H1 (cell line): Measurements from ENCODE around the gene HSPA4. TPM values are rescaled to one million over a fixed set of nuclear protein-coding genes. Genes with fewer than 3 reads are reported as not detected.

Source experiments
- CTCF ChIA-PET: fragments of 300-600 bp; sonication (Branson Sonifier 250); formaldehyde crosslinking; loops from one replicate; lab custom pipeline; 2021; ENCODE audit not compliant: partially characterized antibody; lab: Charles Lee
- POLR2A ChIA-PET: fragments of 300-600 bp; sonication (Branson Sonifier 250); formaldehyde crosslinking; loops from one replicate; lab custom pipeline; 2021; ENCODE audit warnings: inconsistent platforms; ENCODE audit not compliant: partially characterized antibody; lab: Charles Lee
- DNase-seq, 2 experiments: peaks; one replicate each; pipeline versions ENCODE4 v3.0.0 to v3.0.0-alpha.2; 2010 to 2022; ENCODE audit warnings: low spot score in 2 of 2, low read depth in 1 of 2, mixed read lengths in 1 of 2
- FAIRE-seq: peaks from 2 replicates; lab custom pipeline; 2011; peaks lifted over from hg19 to GRCh38; lab: Jason Lieb, UNC
- H2AFZ ChIP-seq: 2 replicates; pipeline ENCODE4 v1.8.1; 2012; ENCODE audit warnings: low read length, inconsistent platforms
- H2AK5ac ChIP-seq: 2 replicates; pipeline ENCODE4 v1.6.1; 2013; ENCODE audit warnings: low read depth, low read length
- H2BK120ac ChIP-seq: replicated peaks from 2 replicates; pipeline ENCODE3; 2013; ENCODE audit warnings: low read depth, low read length, inconsistent platforms
- H2BK12ac ChIP-seq: 2 replicates; pipeline ENCODE4 v1.6.1; 2013; ENCODE audit warnings: low read depth, low read length
- H2BK15ac ChIP-seq: 2 replicates; pipeline ENCODE4 v1.6.1; 2013; ENCODE audit warnings: low read length
- H2BK20ac ChIP-seq: 2 replicates; pipeline ENCODE4 v1.6.1; 2013; ENCODE audit warnings: low read length
- H2BK5ac ChIP-seq: 2 replicates; pipeline ENCODE4 v1.6.1; 2013; ENCODE audit warnings: low read depth, low read length
- H3K14ac ChIP-seq: 2 replicates; pipeline ENCODE4 v1.6.1; 2013; ENCODE audit warnings: inconsistent platforms; ENCODE audit not compliant: insufficient read length
- H3K18ac ChIP-seq: 2 replicates; pipeline ENCODE4 v1.6.1; 2013; ENCODE audit warnings: low read length; ENCODE audit errors: extremely low read depth
- H3K23ac ChIP-seq: 2 replicates; pipeline ENCODE4 v1.6.1; 2013; ENCODE audit warnings: inconsistent platforms; ENCODE audit not compliant: insufficient read length
- H3K23me2 ChIP-seq: 2 replicates; pipeline ENCODE4 v1.6.1; 2013; ENCODE audit warnings: low read depth, low read length
- H3K27ac ChIP-seq: 2 replicates; pipeline ENCODE4 v1.6.1; 2011; ENCODE audit warnings: low read depth, low read length, inconsistent platforms
- H3K27me3 ChIP-seq, 4 experiments: replicated peaks in 1 of 4; 1 replicate in 1 of 4; 2 replicates in 3 of 4; pipeline versions ENCODE4 v1.6.1 to v1.8.1; 2011 to 2013; ENCODE audit warnings: low read length in 3 of 4, mild to moderate bottlenecking in 3 of 4, inconsistent platforms in 2 of 4, mixed read lengths in 2 of 4, moderate library complexity in 1 of 4; ENCODE audit not compliant: control insufficient read depth in 3 of 4, insufficient read depth in 3 of 4; ENCODE audit errors: extremely low read depth in 1 of 4
- H3K36me3 ChIP-seq, 4 experiments: 2 replicates each; pipeline versions ENCODE4 v1.6.1 to v1.8.1; 2011 to 2013; ENCODE audit warnings: mild to moderate bottlenecking in 4 of 4, low read length in 3 of 4, moderate library complexity in 2 of 4, control low read depth in 1 of 4, inconsistent platforms in 1 of 4; ENCODE audit not compliant: insufficient read depth in 4 of 4, control insufficient read depth in 2 of 4
- H3K4ac ChIP-seq: replicated peaks from 2 replicates; pipeline ENCODE3; 2013; ENCODE audit warnings: low read length, low read depth, mixed read lengths, inconsistent platforms; ENCODE audit not compliant: insufficient read length
- H3K4me1 ChIP-seq, 4 experiments: replicated peaks in 1 of 4; 1 replicate in 1 of 4; 2 replicates in 3 of 4; pipeline versions ENCODE4 v1.6.1 to v1.8.1; 2011 to 2013; ENCODE audit warnings: low read length in 3 of 4, inconsistent platforms in 2 of 4, mixed read lengths in 1 of 4; ENCODE audit not compliant: insufficient read depth in 4 of 4, control insufficient read depth in 3 of 4
- H3K4me2 ChIP-seq, 2 experiments: 2 replicates each; pipeline versions ENCODE4 v1.6.1 to v1.8.1; 2011 to 2013; ENCODE audit warnings: low read depth in 2 of 2, low read length in 2 of 2, control low read depth in 1 of 2, inconsistent platforms in 1 of 2, mild to moderate bottlenecking in 1 of 2; ENCODE audit not compliant: insufficient read depth in 1 of 2
- H3K4me3 ChIP-seq, 4 experiments: fragments of 200-600, 300-600 bp in 1 of 4; sonication (generic), shearing (Covaris generic), sonication (Bioruptor Twin) in 1 of 4; 2 replicates each; pipeline versions ENCODE4 v1.5.1 to v1.8.1; 2011 to 2016; ENCODE audit warnings: low read length in 4 of 4, low read depth in 3 of 4, control low read depth in 2 of 4, inconsistent platforms in 2 of 4, mild to moderate bottlenecking in 2 of 4, mixed read lengths in 1 of 4, moderate library complexity in 1 of 4; ENCODE audit not compliant: insufficient read depth in 2 of 4; ENCODE audit errors: extremely low read depth in 1 of 4
- H3K56ac ChIP-seq: replicated peaks from 2 replicates; pipeline ENCODE3; 2013; ENCODE audit warnings: low read depth, mild to moderate bottlenecking, mixed read lengths, low read length, inconsistent platforms; ENCODE audit not compliant: insufficient read length
- H3K79me1 ChIP-seq: 2 replicates; pipeline ENCODE4 v1.6.1; 2013; ENCODE audit warnings: low read depth, low read length, control low read depth
- H3K79me2 ChIP-seq, 2 experiments: 2 replicates each; pipeline versions ENCODE4 v1.6.1 to v1.8.1; 2012 to 2013; ENCODE audit warnings: low read length in 2 of 2, mild to moderate bottlenecking in 2 of 2, inconsistent platforms in 1 of 2; ENCODE audit not compliant: insufficient read depth in 2 of 2, control insufficient read depth in 1 of 2
- H3K9ac ChIP-seq, 4 experiments: replicated peaks in 1 of 4; 1 replicate in 1 of 4; 2 replicates in 3 of 4; pipeline versions ENCODE4 v1.6.1 to v1.8.1; 2011 to 2013; ENCODE audit warnings: low read depth in 3 of 4, low read length in 3 of 4, control low read depth in 2 of 4, mild to moderate bottlenecking in 2 of 4, moderate library complexity in 2 of 4, inconsistent platforms in 1 of 4; ENCODE audit errors: extremely low read depth in 1 of 4
- H3K9me3 ChIP-seq, 2 experiments: 2 replicates each; pipeline versions ENCODE4 v1.6.1 to v1.8.1; 2012 to 2013; ENCODE audit warnings: mild to moderate bottlenecking in 2 of 2, moderate library complexity in 2 of 2, control low read depth in 1 of 2, inconsistent platforms in 1 of 2, low read depth in 1 of 2, low read length in 1 of 2, mixed read lengths in 1 of 2; ENCODE audit not compliant: insufficient read depth in 2 of 2
- H4K20me1 ChIP-seq, 2 experiments: replicated peaks in 1 of 2; 2 replicates each; pipeline versions ENCODE3 to v1.8.1; 2011 to 2013; ENCODE audit warnings: inconsistent platforms in 2 of 2, low read length in 2 of 2, mild to moderate bottlenecking in 1 of 2; ENCODE audit not compliant: insufficient read depth in 2 of 2, control insufficient read depth in 1 of 2
- H4K5ac ChIP-seq: 2 replicates; pipeline ENCODE4 v1.6.1; 2013; ENCODE audit warnings: low read length, low read depth, mixed read lengths, inconsistent platforms; ENCODE audit not compliant: insufficient read length
- H4K8ac ChIP-seq: 2 replicates; pipeline ENCODE4 v1.8.0; 2013; ENCODE audit warnings: mild to moderate bottlenecking, moderate library complexity, low read length, inconsistent platforms; ENCODE audit not compliant: insufficient read depth; ENCODE audit errors: extremely low read depth
- H4K91ac ChIP-seq: replicated peaks from 2 replicates; pipeline ENCODE3; 2013; ENCODE audit warnings: low read length, mixed read lengths, inconsistent platforms; ENCODE audit not compliant: insufficient read length
- ASH2L ChIP-seq: fragments of 200-600, 300-600 bp; sonication (generic); IDR thresholded peaks from one replicate; pipeline ENCODE4 v1.7.1; 2017; ENCODE audit warnings: low read length
- FOSL1 ChIP-seq: IDR thresholded peaks from 2 replicates; pipeline ENCODE4 v1.6.1; 2011; ENCODE audit warnings: mild to moderate bottlenecking, low read depth, low read length, moderate library complexity; ENCODE audit not compliant: insufficient read depth
- TEAD4 ChIP-seq: IDR thresholded peaks from 2 replicates; pipeline ENCODE4 v1.6.1; 2012; ENCODE audit warnings: low read depth, low read length, inconsistent platforms, mixed read lengths
- WGBS, 2 experiments: shearing (Covaris generic) in 1 of 2; methylation state at CpG; one replicate each; pipeline versions ENCODE4 v1.1.6 to v1.1.7; 2013 to 2015; ENCODE audit warnings: low lambda C conversion rate in 2 of 2, mixed read lengths in 2 of 2, inconsistent platforms in 1 of 2, low coverage in 1 of 2, missing lambda C conversion rate in 1 of 2; ENCODE audit not compliant: insufficient replicate concordance in 2 of 2, insufficient coverage in 1 of 2, insufficient read length in 1 of 2; ENCODE audit errors: extremely low coverage in 1 of 2, missing lambda C conversion rate in 1 of 2; 5-methylcytosine and 5-hydroxymethylcytosine counted together
- polyA plus RNA-seq, 7 experiments: library from polyadenylated mRNA; depleted of rRNA in 3 of 7; stranded (reverse) in 5 of 7; unstranded in 2 of 7; fragments of >200 nt in 5 of 7; fragments of 200-250 nt in 2 of 7; gene quantifications; 1 replicate in 5 of 7; 2 replicates in 1 of 7; 4 replicates in 1 of 7; pipeline versions ENCODE4 v1.2.1 to v1.2.3, GENCODE V29; 2011 to 2013; ENCODE audit warnings: missing spikeins in 2 of 7, mixed read lengths in 2 of 7
- total RNA-seq: library from RNA; stranded (reverse); fragmentation: NEBNext Ultra II Directional; extraction: Animal tissue kit (Norgen Biotek cat#: 25700); gene quantifications from 2 replicates; pipeline ENCODE4 v1.2.1, GENCODE V29; 2021

HSPA4 gene
- total and polyA plus RNA-seq, 2 of the 8 experiments (the other 6 are each of a cell fraction or from before 2014, with no cell fraction given), result 28.9 to 445 TPM

DNA sequence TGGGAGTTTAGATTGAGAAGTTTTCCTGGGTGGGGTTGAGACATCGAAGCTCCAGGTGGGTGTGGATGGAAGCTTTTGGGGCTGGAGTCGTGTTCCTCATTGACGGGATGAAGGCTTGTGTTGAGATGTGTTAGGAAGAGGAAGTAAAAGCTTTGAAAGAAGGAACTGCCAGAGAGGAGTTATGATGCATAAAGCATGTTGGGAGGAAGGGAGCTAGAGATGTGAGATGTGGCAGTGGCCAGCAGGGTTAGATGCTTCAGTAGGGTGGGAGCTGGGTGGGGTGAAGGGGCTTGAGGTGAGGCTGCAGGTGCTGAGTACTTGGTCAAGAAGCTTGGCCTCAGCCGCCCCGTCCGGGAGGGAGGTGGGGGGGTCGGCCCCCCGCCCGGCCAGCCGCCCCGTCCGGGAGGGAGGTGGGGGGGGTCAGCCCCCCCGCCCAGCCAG is 56.7 kb downstream of the HSPA4 start:
- FAIRE-seq, result no peak
- Histone ChIP-seq H3K18ac (no peak overlapping the region), H2BK5ac (no peak overlapping the region), H3K56ac (no peak overlapping the region), H4K20me1 (peaks cover 3% of the 10 kb centered on the region in 2 experiments), H3K14ac (no peak overlapping the region), H2AFZ (no peak overlapping the region), H2BK120ac (no peak overlapping the region), H3K79me1 (no peaks in the 10 kb centered on the region), H4K8ac (no peak overlapping the region), H3K79me2 (no peaks in the 10 kb centered on the region), H3K23ac (no peak overlapping the region), H2AK5ac (no peak overlapping the region), H3K4ac (no peak overlapping the region), H3K23me2 (no peaks in the 10 kb centered on the region; the same call in 1 of the 2 replicates), H4K5ac (no peak overlapping the region), H3K27me3 (no peaks in the 10 kb centered on the region), H3K4me2 (no peak overlapping the region), H2BK12ac (no peak overlapping the region), H3K27ac (no peak overlapping the region), H2BK20ac (no peak overlapping the region), H3K9ac (no peak overlapping the region), H3K9me3 (no peaks in the 10 kb centered on the region; a peak in 1 of 4 replicates), H4K91ac (no peak overlapping the region), H3K36me3 (peaks cover 7 to 23% (median 19%) of the 10 kb centered on the region in 4 experiments), H3K4me1 (no peaks in the 10 kb centered on the region), H2BK15ac (no peak overlapping the region), H3K4me3 (no peak overlapping the region)
- ChIA-PET POLR2A (interaction anchor here (0.7 to 0.9 kb wide), 4 partner anchors 9 to 147 kb away, joined by 3 to 4 read pairs (median 4); partner anchors contain the start of gene HSPA4), CTCF (interaction anchor here (1.2 kb wide), 1 partner anchor 139 kb away, joined by 3 read pairs; no protein-coding TSS in a partner anchor)
- 86% methylated on average over 3 of the region's 13 CpGs; no CpG with 5 or more reads in 1 of the 2 experiments for WGBS, 2 experiments
- DNase-seq, result no peak
- TF ChIP-seq ASH2L (no peak), FOSL1 (no peak), TEAD4 (no peak)
